Naive thymus-derived CD4-positive, alpha-beta T cell (primary cell): Measurements from ENCODE around the gene KLF7. TPM values are rescaled to one million over a fixed set of nuclear protein-coding genes. Genes with fewer than 3 reads are reported as not detected.

Experiments
- ATAC-seq: fragments of 150-1000 bp; cut with Tn5 transposase; 2 replicates; pipeline ENCODE4 v1.10.0; 2021; ENCODE audit warnings: mild to moderate bottlenecking, moderate library complexity
- CTCF ChIA-PET: fragments of 350-600 bp; sonication (Branson Sonifier 250); formaldehyde crosslinking; loops from one replicate; lab custom pipeline; 2021; ENCODE audit warnings: antibody characterized with exemption; lab: Charles Lee
- POLR2A ChIA-PET: fragments of 350-600 bp; sonication (Branson Sonifier 250); formaldehyde crosslinking; loops from one replicate; lab custom pipeline; 2021; ENCODE audit warnings: antibody characterized with exemption, inconsistent platforms; lab: Charles Lee
- DNase-seq, 9 donors: peaks; one replicate each; pipeline versions ENCODE4 v3.0.0 to v3.0.0-alpha.2; 2020 to 2022; ENCODE audit warnings: mixed read lengths in 1 of 9
- H3K27ac ChIP-seq: one replicate; pipeline ENCODE4 v1.7.0; 2013; ENCODE audit warnings: mild to moderate bottlenecking, low read depth, low read length, moderate library complexity
- H3K27me3 ChIP-seq, 2 donors: one replicate each; pipeline ENCODE4 v1.7.0; 2013; ENCODE audit warnings: low read length in 2 of 2, mild to moderate bottlenecking in 2 of 2, moderate library complexity in 2 of 2; ENCODE audit not compliant: control insufficient read depth in 2 of 2, insufficient read depth in 2 of 2
- H3K36me3 ChIP-seq, 3 experiments: 1 replicate in 2 of 3; 2 replicates in 1 of 3; pipeline ENCODE4 v1.7.0; 2013; ENCODE audit warnings: low read length in 3 of 3, mild to moderate bottlenecking in 3 of 3, moderate library complexity in 1 of 3; ENCODE audit not compliant: insufficient read depth in 3 of 3, control insufficient read depth in 2 of 3
- H3K4me1 ChIP-seq, 2 donors: one replicate each; pipeline ENCODE4 v1.7.0; 2013; ENCODE audit warnings: low read length in 2 of 2, mild to moderate bottlenecking in 2 of 2, moderate library complexity in 1 of 2; ENCODE audit not compliant: control insufficient read depth in 2 of 2, insufficient read depth in 2 of 2
- H3K4me3 ChIP-seq: 2 replicates; pipeline ENCODE4 v1.7.0; 2013; ENCODE audit warnings: mild to moderate bottlenecking, low read length
- H3K9me3 ChIP-seq, 3 experiments: 1 replicate in 2 of 3; 2 replicates in 1 of 3; pipeline ENCODE4 v1.7.0; 2013; ENCODE audit warnings: low read length in 3 of 3; ENCODE audit not compliant: control insufficient read depth in 2 of 3
- H3K27ac Mint-ChIP-seq, 9 donors: one replicate each; pipeline ENCODE4 v1.8.0; 2020 to 2022; ENCODE audit warnings: mixed read lengths in 9 of 9, mild to moderate bottlenecking in 8 of 9, moderate library complexity in 5 of 9, inconsistent platforms in 2 of 9
- H3K27me3 Mint-ChIP-seq, 5 donors: one replicate each; pipeline ENCODE4 v1.8.0; 2021 to 2022; ENCODE audit warnings: mixed read lengths in 5 of 5, mild to moderate bottlenecking in 1 of 5
- H3K36me3 Mint-ChIP-seq, 5 donors: one replicate each; pipeline ENCODE4 v1.8.0; 2020 to 2022; ENCODE audit warnings: mixed read lengths in 5 of 5, mild to moderate bottlenecking in 3 of 5, inconsistent platforms in 1 of 5
- H3K4me1 Mint-ChIP-seq, 7 donors: one replicate each; pipeline ENCODE4 v1.8.0; 2020 to 2022; ENCODE audit warnings: mixed read lengths in 7 of 7, mild to moderate bottlenecking in 3 of 7, inconsistent platforms in 1 of 7
- H3K4me3 Mint-ChIP-seq, 10 donors: one replicate each; pipeline ENCODE4 v1.8.0; 2020 to 2022; ENCODE audit warnings: mild to moderate bottlenecking in 10 of 10, mixed read lengths in 10 of 10, moderate library complexity in 6 of 10, inconsistent platforms in 2 of 10
- H3K9me3 Mint-ChIP-seq, 11 donors: one replicate each; pipeline ENCODE4 v1.8.0; 2020 to 2022; ENCODE audit warnings: mixed read lengths in 11 of 11, mild to moderate bottlenecking in 4 of 11, inconsistent platforms in 1 of 11, moderate library complexity in 1 of 11
- intact Hi-C, 2 donors: fragments of 100-400 bp; cut with micrococcal nuclease; formaldehyde crosslinking; loops; one replicate each; pipeline ENCODE4 v1.15.1; 2023
- polyA plus RNA-seq, 2 donors: library from polyadenylated mRNA; unstranded; fragments of 300-500 nt; fragmentation: Illumina TruSeq; gene quantifications; one replicate each; pipeline ENCODE4 v1.2.3, GENCODE V29; 2021
- total RNA-seq, 6 experiments: library from RNA in 5 of 6; stranded (reverse) in 5 of 6; gene quantifications; 1 replicate in 5 of 6; 2 replicates in 1 of 6; pipeline ENCODE4 v1.2.3 and lab custom pipeline; 2021 to 2026

The KLF7 gene
- total and polyA plus RNA-seq, 7 experiments from 2014 or later, result 18.7 to 93.3 (median 71.7) TPM

DNA sequence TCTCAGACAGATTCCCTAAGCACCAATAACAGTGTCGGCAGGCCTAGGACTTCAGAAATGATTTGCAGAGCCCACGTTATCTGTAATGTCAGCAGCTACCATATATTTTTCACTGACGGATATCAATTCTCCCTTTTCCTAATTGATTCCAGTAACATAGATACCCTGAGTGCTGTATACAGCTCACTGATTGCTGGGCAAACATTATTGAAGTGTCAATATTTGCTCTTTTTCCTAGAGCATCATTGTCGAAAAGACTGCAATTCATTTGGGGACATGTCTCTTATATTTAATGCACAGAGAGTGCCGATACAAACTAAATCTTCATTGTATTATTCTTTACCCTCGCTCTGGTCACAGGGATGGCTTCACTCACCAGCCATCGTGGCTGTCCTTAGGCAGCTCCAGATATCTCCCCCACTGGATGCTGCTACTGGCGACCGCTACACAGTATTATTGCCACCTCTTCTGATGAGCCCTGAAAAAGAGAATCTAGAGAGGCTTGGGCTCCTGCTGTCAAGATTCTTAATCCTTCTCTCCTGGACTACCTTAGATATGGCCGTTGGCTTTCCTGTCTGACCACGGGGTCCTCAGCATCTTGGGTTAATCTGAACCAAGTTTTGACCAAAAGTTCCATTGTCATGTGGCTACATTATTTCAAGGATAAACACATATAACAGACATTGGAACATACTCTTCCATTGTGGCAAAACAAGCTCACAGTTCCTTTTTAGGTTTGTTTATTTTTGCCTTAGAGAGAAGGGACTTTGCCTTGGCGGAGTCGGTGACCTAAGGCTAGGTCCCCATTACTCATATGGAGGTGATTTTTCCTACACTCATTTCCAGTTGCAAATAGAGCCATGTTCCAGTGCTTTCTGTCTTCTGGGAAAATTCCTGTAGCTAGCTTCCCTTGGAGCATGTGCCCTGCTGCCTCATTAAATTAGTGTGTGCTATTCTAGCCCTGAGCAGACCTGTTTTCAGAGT is 121.1 kb downstream of the KLF7 start:
- H3K4me1 Mint-ChIP-seq, result peaks cover 9 to 14% (median 13%) of the 10 kb centered on the region in 7 donors
- H3K9me3 ChIP-seq, result no peaks in the 10 kb centered on the region
- H3K36me3 ChIP-seq, result no peaks in the 10 kb centered on the region
- no peaks in the 10 kb centered on the region for H3K36me3 Mint-ChIP-seq
- DNase-seq (no peak), ATAC-seq (no peak)
- ChIA-PET CTCF (interaction anchor here (0.6 kb wide), 1 partner anchor 427 kb away, joined by 3 read pairs; no protein-coding TSS in a partner anchor), POLR2A (interaction anchor here (4.8 kb wide), 1 partner anchor 122 kb away, joined by 47 read pairs; the partner anchor contains the start of gene KLF7)
- peaks cover 0 to 4% of the 10 kb centered on the region in 2 donors for H3K4me1 ChIP-seq
- H3K27me3 Mint-ChIP-seq, result peaks cover 0 to 12% (median 0%) of the 10 kb centered on the region in 5 donors
- no peak overlapping the region for H3K4me3 Mint-ChIP-seq
- H3K9me3 Mint-ChIP-seq, result no peaks in the 10 kb centered on the region
- H3K27ac Mint-ChIP-seq, result no peak overlapping the region
- H3K4me3 ChIP-seq, result no peak overlapping the region
- no peaks in the 10 kb centered on the region for H3K27me3 ChIP-seq
- H3K27ac ChIP-seq, result no peak overlapping the region
- intact Hi-C loops, result loop anchor here (5.0 to 10.0 kb wide), 5 partner anchors 203 to 1000 kb away; partner anchors contain the start of gene CCNYL1 (in 1 of the 2)

DNA sequence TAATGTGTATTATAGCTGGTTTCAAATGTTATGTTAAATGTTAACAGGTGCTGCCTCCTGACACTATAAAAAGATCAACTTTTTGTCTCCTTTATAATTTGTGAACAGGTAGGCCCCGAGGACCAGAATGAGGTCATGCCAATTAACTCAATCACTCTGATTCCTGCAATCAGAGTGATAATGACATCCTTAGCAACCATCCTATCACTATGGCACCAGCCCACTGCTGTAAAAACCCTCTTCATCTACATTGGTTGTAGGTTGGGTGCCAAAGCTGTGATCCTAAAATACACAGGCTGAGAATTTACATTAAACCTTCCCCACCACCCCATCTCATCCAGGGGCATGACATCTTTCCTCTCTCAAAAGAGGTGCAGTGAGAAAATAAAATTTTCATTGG is 122.9 kb downstream of the KLF7 start:
- no peak for ATAC-seq
- Histone ChIP-seq H3K27me3 (no peaks in the 10 kb centered on the region), H3K4me3 (no peak overlapping the region), H3K36me3 (no peaks in the 10 kb centered on the region), H3K27ac (no peak overlapping the region), H3K9me3 (no peaks in the 10 kb centered on the region), H3K4me1 (peaks cover 0 to 4% of the 10 kb centered on the region in 2 donors)
- POLR2A ChIA-PET, result interaction anchor here (0.9 kb wide), 1 partner anchor 855 kb away, joined by 3 read pairs; no protein-coding TSS in a partner anchor
- no peak overlapping the region for H3K4me3 Mint-ChIP-seq
- H3K4me1 Mint-ChIP-seq, result peaks cover 9 to 14% (median 13%) of the 10 kb centered on the region in 7 donors
- no peak for DNase-seq
- peaks cover 0 to 12% (median 2%) of the 10 kb centered on the region in 5 donors for H3K27me3 Mint-ChIP-seq
- CTCF ChIA-PET, result no interaction called here
- no peaks in the 10 kb centered on the region for H3K9me3 Mint-ChIP-seq
- intact Hi-C loops, result loop anchor here (10.0 kb wide), 3 partner anchors 292 to 1002 kb away; partner anchors contain the start of gene CCNYL1 (in 1 of the 2)
- no peak overlapping the region for H3K27ac Mint-ChIP-seq
- H3K36me3 Mint-ChIP-seq, result no peaks in the 10 kb centered on the region

DNA sequence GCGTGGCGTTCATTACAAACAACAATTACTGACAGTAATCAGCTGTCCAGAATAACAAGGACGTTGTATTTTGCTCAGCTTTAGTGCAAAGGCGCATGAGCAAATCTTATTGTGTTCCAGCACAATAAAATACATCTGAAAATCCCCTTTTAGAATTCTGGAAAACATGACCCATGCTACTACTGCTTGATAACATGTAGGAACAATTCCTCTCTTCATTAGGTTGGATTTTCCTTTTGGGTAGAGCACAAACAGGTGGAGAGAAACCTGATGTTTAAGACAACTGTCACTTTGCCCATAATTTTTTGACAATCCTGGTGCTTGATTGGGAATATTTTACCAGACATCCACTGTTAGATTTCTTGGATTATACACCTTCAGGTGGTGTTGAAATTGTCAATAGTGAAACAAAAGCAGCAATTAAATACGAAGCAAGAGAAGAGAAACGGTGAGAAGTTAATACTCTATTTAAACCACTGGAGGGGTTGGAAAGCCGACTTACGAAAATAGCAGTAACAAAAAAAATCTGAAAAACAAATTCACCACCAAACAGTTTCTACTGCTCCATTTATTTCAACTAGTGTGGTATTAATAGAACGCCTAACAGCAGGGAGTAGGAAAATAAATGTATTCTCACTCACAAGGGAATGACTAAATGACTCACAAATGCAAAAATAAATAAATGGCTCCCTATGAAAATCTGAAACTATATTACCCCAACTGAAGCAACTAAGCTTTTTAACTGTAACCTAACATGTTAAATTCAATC is 123.8 kb downstream of the KLF7 start:
- H3K4me3 Mint-ChIP-seq, result no peak overlapping the region

DNA sequence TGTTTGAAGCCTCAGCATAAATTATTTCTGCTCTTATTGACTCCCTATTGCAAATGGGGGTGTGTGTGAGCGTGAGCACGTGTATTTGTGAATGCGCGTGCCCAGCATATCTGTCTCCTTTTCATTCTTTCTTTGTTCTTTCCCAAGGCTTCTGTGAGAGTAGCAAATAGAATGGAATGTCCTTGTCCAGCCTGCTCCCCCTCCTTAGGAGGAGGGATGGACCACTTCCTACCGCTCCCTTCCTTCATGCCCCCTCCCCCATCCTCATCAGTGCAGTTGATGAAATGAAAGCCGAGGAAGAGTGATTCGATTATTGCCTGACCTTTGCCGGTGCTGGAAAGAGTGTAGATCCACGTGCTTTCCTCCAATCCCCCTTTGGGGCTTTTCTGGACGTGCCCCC is 124.5 kb downstream of the KLF7 start:
- POLR2A ChIA-PET, result no interaction called here
- no peak for ATAC-seq
- no peaks in the 10 kb centered on the region for H3K9me3 Mint-ChIP-seq
- H3K9me3 ChIP-seq, result no peaks in the 10 kb centered on the region
- no peak overlapping the region for H3K4me3 Mint-ChIP-seq
- CTCF ChIA-PET, result no interaction called here
- no peak for DNase-seq
- peaks cover 2 to 6% (median 5%) of the 10 kb centered on the region in 7 donors for H3K4me1 Mint-ChIP-seq
- no peak overlapping the region for H3K27ac ChIP-seq
- H3K4me1 ChIP-seq, result no peaks in the 10 kb centered on the region
- no peak overlapping the region for H3K27ac Mint-ChIP-seq
- intact Hi-C loops, result loop anchor here (10.0 kb wide), 3 partner anchors 294 to 1004 kb away; partner anchors contain the start of gene CCNYL1 (in 1 of the 2)
- H3K4me3 ChIP-seq, result no peak overlapping the region
- H3K27me3 Mint-ChIP-seq, result peaks cover 0 to 12% (median 2%) of the 10 kb centered on the region in 5 donors
- no peaks in the 10 kb centered on the region for H3K36me3 ChIP-seq
- H3K36me3 Mint-ChIP-seq, result no peaks in the 10 kb centered on the region
- H3K27me3 ChIP-seq, result no peaks in the 10 kb centered on the region

More for the DNA sequence above, 123.8 kb downstream of the KLF7 start:
- Histone ChIP-seq H3K4me1 (peaks cover 0 to 4% of the 10 kb centered on the region in 2 donors), H3K27me3 (no peaks in the 10 kb centered on the region), H3K36me3 (no peaks in the 10 kb centered on the region), H3K9me3 (no peaks in the 10 kb centered on the region), H3K27ac (no peak overlapping the region), H3K4me3 (no peak overlapping the region)
- DNase-seq (no peak), ATAC-seq (no peak)
- Mint-ChIP-seq H3K36me3 (no peaks in the 10 kb centered on the region), H3K27me3 (peaks cover 0 to 14% (median 2%) of the 10 kb centered on the region in 5 donors), H3K9me3 (no peaks in the 10 kb centered on the region), H3K27ac (no peak overlapping the region), H3K4me1 (peaks cover 5 to 11% (median 10%) of the 10 kb centered on the region in 7 donors)
- POLR2A ChIA-PET, result no interaction called here
- intact Hi-C loops, result loop anchor here (10.0 kb wide), 3 partner anchors 293 to 1003 kb away; partner anchors contain the start of gene CCNYL1 (in 1 of the 2)
- CTCF ChIA-PET, result no interaction called here

DNA sequence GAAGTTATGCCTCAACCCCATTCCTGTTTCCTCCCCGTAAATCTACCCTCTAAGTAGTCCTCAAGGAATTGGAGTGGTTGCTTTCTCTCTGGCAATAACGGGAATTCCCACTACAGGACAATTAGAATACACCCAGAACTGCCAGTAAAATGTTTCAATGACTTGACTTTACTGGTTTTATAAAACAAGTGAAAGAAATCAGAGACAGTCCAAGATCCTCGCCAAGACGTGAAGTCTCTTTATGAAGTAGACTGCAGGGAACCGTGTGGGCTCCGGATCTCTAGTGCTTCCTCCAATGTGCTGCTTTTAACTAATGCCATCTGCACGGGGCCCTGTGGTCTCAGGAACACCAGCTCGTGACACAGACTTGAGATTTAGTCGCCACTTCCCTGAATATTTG is 125.1 kb downstream of the KLF7 start:
- Histone ChIP-seq H3K36me3 (no peaks in the 10 kb centered on the region), H3K27me3 (no peaks in the 10 kb centered on the region), H3K9me3 (no peaks in the 10 kb centered on the region), H3K4me3 (no peak overlapping the region), H3K4me1 (no peaks in the 10 kb centered on the region), H3K27ac (no peak overlapping the region)
- ATAC-seq (no peak), DNase-seq (no peak)
- H3K4me3 Mint-ChIP-seq, result no peak overlapping the region
- CTCF ChIA-PET, result no interaction called here
- H3K27me3 Mint-ChIP-seq, result peaks cover 0 to 8% (median 2%) of the 10 kb centered on the region in 5 donors
- H3K9me3 Mint-ChIP-seq, result no peaks in the 10 kb centered on the region
- H3K27ac Mint-ChIP-seq, result no peak overlapping the region
- POLR2A ChIA-PET, result no interaction called here
- H3K36me3 Mint-ChIP-seq, result no peaks in the 10 kb centered on the region
- peaks cover 0 to under 1% (median 0%) of the 10 kb centered on the region in 7 donors for H3K4me1 Mint-ChIP-seq
- intact Hi-C loops, result loop anchor here (10.0 kb wide), 3 partner anchors 294 to 1004 kb away; partner anchors contain the start of gene CCNYL1 (in 1 of the 2)

DNA sequence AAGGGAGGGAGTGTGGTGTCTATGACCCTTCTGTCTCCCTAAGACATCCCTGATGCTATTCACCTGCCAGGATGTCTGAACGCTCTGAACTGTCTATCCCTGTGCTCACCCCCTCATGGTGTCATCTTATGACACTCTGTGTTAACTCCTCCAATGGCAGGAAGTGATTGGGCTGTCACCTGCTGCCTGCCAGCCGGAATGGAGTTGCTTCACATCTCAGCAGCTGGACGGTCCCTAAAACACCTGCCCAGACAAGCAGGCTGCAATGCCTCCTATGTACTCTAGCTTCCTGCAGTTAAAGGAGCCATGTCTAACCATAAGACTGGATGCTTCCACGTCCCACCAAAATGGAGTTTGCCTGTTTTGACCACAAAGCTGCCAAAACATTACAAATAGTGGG is 126.5 kb downstream of the KLF7 start:
- Histone ChIP-seq H3K4me3 (no peak overlapping the region), H3K27ac (no peak overlapping the region), H3K27me3 (no peaks in the 10 kb centered on the region), H3K9me3 (no peaks in the 10 kb centered on the region), H3K36me3 (no peaks in the 10 kb centered on the region), H3K4me1 (no peaks in the 10 kb centered on the region)
- Mint-ChIP-seq H3K27ac (no peak overlapping the region), H3K4me3 (no peak overlapping the region), H3K4me1 (no peaks in the 10 kb centered on the region), H3K27me3 (peaks cover 0 to 5% (median 4%) of the 10 kb centered on the region in 5 donors), H3K9me3 (peaks cover 0 to 2% (median 0%) of the 10 kb centered on the region in 11 donors), H3K36me3 (no peaks in the 10 kb centered on the region)
- ChIA-PET POLR2A (no interaction called here), CTCF (interaction anchor here (0.6 kb wide), 1 partner anchor 58 kb away, joined by 3 read pairs; no protein-coding TSS in a partner anchor)
- ATAC-seq (no peak), DNase-seq (no peak)
- intact Hi-C loops, result no loop called here
